ENCODE measurements around the gene MPRIP. TPM values are rescaled to one million over a fixed set of nuclear protein-coding genes. Genes with fewer than 3 reads are reported as not detected.
A peak's percentile ranks its signal among the peaks of the same experiment; 100 is the strongest.
"Not testable (repeated sequence)": the region's sequence is repeated elsewhere in the genome, so short reads cannot be mapped to it uniquely, and the experiment has no call there.

MPRIP gene
- total RNA-seq, 1 donor from 2014 or later: 86.3 TPM

DNA sequence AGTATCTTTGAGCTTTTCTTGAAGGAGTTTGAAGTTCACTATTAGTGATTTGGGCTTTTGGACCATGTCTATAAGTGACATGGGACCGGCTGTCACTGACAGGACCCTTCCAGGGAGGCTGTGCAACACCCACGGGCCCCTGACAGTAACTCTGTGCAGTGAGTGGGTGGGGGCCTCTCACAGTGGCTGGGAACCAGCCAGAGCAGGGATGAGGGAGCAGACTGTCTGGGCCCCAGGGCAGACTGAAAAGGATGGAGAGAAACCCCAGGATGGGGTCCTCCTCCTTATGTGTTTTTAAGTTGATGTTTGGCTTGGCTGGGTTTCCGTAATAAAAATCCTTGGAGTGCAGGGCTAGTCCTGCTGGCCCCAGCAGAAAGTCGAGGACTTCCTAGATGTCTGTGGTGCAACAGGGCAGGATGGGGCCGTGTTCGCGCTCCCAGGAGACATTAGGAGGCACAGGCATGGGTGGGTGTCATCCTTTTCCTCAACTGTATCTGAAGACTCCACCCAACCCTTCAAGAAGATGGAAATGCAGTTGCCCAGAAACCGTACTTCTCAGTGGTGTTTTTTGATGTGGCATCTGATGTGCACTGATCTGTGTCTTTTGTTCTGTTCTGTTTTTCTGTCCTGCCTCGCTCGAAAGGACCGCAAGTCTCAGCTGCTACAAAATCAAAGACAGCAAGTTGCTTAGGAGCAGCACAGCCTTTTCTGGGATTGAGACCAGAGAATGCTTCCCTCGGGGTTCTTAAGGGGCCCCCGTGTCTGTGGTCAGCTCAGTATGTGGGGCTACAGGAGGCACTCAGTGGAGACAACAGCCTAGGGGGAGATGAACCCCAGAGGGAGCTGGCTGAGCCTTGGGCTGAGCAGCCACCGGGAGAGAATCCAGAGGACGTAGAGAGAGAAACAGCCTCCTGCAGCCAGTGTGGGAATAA lies 139.7 kb downstream of the MPRIP start:
- no peak for DNase-seq (ENCODE audit: low read depth in 2 of 2)

DNA sequence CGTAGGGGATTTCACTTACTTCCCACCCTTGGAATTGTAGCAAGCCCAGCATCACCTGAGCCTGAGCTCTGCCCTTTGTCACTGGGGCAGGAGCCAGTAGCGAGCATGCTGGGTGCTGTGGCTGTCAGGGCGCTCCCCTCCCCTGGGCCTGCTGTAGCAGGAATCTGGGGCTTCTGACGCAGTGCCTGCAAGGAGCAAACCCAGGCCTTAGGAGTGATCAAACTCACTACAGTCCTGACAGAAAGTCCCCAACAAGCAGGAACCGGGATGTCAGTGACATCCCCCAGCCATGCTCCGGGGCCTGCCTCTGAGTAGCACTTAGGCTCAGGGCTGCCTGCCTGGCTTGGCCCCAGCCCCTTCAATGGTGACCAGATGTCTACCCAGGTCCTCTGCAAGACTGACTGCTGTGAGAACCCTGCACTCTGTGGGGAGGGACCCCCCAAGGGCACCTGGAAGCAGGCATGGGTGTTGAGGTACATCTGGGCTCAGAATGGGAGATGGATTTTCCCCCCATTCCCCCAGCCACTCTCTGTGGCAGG lies 140.4 kb downstream of the MPRIP start:
- no peak for DNase-seq (ENCODE audit: low read depth in 2 of 2)

DNA sequence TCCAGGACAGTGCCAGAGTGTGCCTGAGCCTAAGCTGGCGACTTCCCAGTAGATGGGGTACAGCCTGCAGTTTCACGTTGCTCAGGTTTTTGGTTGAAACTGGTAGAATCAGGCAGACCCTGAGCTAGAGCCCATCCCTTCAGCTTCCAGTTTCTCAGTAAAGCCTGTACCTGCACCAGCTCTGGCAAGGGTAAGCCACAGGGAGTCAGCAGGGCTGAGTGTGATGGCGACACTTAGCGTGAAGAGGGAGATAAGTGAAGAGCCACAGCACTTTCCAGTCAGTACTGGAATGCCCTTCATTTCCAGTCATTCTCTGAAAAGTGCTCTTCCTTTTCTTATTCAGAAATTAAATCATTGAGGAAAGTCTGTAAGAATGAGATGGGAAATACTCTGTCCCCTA lies 141.5 kb downstream of the MPRIP start:
- no peak for DNase-seq (ENCODE audit: low read depth in 2 of 2)

DNA sequence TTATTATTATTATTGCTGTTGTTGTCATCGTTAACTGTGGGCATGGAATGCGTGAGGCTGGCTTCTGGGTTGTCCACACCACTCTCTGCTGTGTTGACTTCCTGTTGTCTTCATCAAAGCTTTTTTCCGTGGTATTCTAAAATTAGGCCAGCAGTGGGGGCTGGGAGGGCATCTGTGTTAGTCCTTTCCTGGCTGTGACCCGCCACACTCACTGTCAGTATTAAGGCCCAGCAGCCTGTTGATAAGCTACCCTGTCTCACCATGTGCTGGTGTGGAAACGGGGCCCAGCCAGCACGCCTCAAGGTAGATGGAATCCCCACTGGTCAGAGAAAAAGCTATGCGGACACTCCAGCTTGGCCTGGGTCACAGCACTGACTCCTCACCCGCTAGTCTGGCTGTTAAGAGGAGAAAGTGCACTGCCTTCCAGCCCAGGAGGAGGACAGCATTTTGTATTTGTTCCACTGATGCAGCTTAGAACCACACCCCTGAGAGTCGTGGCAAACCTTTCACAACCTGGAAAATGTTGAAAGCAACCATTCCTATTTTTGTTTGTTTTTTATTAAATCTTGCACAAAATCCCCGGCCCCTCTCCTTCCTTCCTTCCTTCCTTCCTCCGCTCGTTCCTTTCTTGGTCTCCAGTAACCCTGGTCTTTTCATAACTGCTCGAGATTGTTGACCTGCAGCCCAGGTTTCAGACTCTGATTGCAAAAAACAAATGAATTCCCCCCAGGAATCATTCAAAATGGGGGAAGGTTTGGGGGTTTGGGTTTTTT lies 142.9 kb downstream of the MPRIP start:
- peak in 1 of 2 donors; percentile 23 for DNase-seq (ENCODE audit: low read depth in 2 of 2)

DNA sequence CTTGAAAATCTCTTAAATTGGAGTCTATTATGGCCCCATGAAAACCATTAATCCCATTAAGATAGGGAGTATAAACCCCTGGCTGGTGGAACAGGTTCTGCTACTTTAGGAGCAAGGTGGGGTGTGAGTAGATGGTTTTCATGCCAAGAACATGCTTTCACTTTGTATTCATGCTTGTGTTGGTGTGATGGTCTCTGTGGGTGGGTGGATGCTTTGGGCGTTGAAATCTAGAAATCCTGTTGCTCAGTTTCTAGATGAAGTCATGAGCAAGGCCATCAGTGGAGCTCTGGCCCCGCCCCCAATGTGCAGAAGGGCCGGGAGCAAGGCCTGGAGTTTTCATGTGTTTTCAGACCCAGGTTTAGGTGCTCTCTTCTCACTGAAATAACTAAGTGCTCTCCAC lies 143.8 kb downstream of the MPRIP start:
- no peak for DNase-seq (ENCODE audit: low read depth in 2 of 2)

DNA sequence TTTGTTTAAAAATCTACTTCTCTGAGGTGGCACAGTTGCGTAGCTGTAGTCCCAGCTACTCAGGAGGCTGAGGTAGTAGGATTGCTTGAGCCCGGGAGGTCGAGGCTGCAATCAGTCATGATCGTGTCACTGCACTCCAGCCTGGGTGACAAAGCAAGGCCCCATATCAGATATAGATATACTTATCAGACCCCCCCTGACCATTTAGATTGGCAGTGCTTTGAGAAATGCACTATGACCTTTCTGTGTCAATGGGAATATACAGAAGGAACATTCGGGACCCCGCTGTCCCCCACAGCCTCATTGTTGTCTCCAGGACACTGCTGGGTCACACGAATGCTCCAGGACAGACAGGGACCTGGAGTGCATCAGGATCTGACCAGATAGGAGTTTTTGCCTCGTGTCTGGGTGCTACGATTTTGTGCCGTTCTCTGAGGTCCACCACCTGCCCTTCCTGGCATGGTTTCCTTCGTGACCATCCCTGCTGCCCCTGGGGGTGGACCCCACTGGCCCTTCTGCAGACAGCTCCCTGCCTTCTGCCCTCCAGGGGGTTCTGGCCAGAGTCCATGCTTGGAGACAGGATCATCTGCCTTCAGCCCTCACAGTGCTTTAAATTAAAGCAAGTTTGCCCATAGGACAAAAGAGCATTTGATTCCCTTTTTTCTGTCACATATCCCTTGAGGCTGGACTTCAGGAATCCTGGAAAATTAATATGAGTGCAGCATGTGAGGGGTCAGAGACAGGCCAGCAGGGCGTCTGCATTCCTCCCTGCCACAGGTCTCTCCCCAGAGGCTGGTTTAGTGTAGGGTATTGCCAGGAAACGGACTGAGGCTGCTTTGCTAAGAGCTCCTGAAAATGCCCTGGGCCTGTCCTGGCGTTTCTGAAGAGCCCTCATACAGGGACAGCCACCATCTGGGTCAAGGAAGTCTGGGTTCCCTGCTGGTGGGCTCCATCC lies 144.6 kb downstream of the MPRIP start:
- DNase-seq (ENCODE audit: low read depth in 2 of 2): no peak

DNA sequence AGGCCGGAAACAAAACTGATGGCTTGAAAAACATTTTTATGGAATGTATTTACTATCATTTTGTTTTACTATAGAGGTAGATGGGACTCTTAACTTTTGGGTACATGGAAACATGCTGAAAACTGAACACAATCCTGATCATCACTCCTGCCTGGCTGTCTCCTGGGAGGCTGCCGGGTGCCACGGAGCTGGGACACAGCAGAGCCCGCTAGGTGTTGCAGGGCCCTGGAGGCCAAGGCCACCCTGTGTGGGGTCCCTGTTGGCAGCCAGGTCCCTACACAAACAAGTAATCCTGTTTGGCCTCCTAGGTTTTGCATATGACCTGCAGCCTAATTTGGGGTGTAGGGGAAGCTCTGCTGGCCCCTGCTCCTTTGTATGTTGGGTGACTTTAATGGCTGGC lies 146.3 kb downstream of the MPRIP start:
- no peak for DNase-seq (ENCODE audit: low read depth in 2 of 2)

DNA sequence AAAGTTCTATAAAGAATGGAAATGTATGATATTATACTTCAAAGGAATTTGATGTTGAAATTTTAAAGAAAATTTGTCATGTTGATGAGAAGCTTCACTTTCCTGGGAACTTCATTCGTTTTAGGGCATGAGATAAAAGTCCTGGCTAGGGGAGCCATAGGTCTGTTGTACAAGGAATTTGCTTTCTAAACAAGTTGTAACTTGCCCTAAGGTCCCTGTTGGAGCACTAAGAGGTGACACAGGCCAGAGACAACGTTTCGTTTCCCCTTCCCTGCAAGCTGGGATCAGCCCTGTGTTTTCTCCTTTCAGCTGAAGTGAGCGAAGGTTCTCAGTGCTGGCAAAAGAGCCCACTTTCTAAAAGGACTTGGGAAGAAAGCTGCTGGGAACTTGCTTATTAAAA lies 147.3 kb downstream of the MPRIP start:
- no peak for DNase-seq (ENCODE audit: low read depth in 2 of 2)

DNA sequence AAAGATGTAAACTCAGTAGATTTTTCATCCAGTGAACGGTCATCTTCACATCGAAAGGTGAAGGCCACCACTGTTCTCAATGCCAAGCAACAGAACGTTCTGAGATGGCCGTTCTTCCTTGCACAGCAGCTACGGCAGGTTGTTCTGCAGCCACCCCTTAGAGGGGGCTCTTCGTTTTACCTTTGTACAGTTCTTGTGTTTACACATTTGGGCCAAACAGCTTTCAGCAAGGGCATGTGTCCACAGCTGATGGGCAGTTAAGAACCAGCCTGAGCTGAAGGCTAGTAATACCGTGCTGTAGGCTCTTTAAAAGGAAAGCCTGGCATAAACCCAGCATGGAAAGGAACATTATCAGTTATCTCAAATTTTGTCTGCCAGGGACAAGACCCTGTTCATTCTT lies 147.9 kb downstream of the MPRIP start:
- DNase-seq (ENCODE audit: low read depth in 2 of 2): no peak

DNA sequence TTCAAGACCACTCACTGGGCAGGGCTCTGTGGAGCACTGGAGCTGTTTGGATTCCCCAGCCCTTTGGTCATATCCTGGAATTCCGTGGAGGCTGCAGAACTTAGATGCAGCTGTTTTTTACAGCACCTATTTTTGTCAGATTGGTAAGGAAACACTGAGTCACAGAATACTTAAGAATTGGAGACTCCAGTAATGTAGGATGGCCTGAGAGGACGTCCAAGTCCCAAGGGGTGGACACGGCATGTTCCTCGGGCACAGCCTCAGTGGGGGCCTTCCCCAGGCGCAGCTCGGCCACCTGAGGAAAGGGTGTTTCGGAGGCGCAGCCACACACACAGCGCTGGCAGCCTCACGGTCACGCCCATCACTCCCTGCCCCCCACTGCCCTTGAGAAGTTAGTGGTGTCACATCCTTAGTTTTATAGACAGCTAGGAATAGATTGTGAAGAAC lies 149.1 kb downstream of the MPRIP start:
- DNase-seq (ENCODE audit: low read depth in 2 of 2): peak in 1 of 2 donors; percentile 87

DNA sequence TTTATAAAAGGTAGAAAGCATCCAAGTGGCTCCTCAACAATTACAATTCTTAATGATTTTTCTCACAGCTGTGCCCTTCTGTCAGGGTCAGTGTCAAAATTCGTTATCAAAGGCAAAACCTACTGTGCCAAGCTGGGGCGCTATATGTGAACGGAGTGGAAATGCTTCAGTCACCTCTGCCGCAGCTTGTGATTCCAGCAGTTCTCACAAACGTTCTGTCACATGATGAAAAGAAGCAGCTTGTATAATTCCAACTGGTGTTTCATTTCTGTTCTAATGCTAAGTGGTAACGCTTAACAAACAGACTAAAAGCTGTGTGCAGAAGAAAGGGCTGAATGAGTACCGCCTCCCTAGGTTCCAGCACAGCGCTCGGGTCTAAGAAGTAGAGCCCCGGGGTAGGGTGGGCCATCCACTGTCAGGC lies 149.7 kb downstream of the MPRIP start:
- DNase-seq (ENCODE audit: low read depth in 2 of 2): no peak

DNA sequence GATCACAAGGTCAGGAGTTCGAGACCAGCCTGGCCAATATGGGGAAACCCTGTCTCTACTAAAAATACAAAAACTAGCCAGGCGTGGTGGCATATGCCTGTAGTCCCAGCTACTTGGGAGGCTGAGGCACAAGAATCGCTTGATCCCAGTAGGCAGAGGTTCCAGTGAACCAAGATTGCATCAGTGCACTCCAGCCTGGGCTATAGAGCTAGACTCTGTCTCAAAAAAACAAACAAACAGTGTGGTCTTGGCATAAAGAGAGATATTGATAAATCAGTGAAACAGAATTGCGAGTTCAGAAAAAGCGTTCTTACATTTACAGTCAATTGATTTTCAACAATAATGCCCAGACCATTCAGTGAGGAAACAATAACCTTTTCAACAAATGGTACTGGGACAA lies 153.2 kb downstream of the MPRIP start:
- DNase-seq (ENCODE audit: low read depth in 2 of 2): not testable (repeated sequence)

DNA sequence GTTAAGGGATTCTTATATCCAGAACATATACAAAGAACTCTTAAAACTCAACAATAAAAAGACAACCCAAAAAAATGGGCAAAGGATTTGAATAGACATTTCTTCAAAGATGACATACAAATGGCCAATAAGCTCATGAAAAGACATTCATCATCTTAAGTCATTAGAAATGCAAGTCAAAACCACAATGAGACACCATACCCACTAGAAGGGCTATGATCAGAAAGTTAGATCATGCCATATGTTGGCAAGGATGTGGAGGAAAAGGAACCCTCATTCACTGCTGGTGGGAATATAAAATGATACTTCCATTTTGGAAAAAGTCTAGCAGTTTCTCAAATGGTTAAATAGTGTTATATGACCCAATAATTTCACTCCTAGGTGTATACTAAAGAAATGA lies 154.5 kb downstream of the MPRIP start:
- DNase-seq (ENCODE audit: low read depth in 2 of 2): no peak

DNA sequence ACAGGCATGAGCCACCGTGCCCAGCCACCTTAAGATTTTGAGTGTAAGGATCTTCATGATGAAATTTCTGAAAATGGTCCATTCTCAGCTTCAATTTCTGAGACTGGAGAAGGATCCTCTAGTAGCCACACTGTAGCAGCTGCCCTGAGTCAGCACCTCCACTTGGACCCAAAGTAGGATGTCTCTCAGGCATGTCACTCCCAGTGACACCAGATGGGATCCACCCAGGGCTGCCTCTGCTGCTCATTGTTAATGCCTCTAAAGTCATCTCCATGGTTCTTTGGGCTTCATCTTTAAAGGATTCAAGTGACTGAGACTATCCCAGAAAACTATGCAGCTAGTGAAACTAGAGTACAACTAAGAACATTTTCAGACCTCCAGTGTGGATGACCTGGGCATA lies 156.0 kb downstream of the MPRIP start:
- no peak for DNase-seq (ENCODE audit: low read depth in 2 of 2)

DNA sequence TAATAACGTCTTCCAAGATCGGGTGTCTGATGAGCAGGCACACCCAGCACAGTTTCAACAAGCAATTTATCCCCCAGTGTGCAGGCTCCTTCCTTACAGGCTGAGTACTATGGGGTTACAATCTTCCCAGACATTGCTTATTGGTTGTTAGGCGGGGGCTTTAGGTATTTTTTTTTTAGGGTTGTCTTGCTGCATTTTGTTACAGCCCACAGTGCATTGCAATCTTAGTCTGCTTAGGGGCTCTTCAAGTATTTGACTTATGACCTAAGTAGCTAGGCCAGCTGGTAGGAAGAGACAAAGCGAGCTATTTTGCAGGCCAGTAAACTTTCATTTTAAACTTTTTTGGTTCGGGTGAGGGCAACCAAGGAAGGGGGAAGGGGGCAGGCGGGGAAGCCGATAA lies 158.1 kb downstream of the MPRIP start:
- DNase-seq (ENCODE audit: low read depth in 2 of 2): no peak

DNA sequence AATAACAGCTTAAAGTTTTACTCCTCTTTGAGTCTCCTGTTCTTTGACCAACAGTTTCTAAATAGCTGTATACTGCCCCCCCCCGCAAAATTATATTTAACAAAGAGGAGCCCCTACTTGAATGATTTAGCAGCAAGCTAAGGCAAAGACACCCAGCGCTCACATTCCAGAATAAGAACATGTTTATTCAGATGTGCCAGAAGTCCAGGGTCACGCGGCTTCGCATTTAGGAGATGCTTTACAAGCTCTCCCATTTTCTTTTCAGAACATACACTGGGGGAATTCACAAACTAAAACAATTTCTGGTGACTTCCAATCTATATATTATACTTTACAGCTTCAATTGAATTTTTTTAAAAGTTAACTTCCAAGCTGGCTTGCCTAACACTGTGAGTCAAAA lies 158.6 kb downstream of the MPRIP start:
- DNase-seq (ENCODE audit: low read depth in 2 of 2): no peak

DNA sequence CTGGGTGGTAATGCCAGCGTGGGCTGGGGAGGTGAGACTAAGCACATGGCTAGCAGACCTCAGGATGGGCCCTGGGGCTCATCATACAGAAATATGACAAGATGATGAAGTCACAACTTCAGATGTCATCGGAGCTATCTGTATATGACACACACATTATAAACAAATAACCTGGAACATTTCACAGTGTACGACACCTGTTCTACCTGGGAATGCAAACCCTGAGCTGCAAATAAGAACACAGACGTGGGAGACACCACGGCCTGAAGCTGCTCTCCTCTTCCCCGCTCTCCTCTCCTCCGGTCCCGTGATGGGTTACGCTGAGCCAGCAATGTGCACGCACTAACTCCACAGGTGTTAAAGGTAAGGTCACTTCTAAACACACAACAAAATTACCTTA lies 159.0 kb downstream of the MPRIP start:
- no peak for DNase-seq (ENCODE audit: low read depth in 2 of 2)

DNA sequence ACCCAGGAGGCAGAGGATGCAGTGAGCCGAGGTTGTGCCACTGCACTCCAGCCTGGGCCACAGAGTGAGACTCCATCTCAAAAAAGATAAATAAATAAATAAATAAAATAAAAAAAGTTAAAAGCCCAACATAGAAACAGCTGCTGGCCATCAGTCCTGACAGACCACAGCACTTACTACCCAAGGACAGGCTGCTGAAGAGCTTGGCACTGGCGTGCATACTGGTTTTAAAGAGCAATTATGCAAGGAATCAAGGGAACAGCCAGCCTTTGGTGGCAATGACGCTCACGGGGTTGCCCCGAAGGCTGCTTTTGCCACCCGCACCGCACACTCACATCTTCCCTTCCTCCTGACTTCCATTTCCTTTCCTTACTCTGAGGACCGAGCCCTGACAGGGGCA lies 159.7 kb downstream of the MPRIP start:
- no peak for DNase-seq (ENCODE audit: low read depth in 2 of 2)

DNA sequence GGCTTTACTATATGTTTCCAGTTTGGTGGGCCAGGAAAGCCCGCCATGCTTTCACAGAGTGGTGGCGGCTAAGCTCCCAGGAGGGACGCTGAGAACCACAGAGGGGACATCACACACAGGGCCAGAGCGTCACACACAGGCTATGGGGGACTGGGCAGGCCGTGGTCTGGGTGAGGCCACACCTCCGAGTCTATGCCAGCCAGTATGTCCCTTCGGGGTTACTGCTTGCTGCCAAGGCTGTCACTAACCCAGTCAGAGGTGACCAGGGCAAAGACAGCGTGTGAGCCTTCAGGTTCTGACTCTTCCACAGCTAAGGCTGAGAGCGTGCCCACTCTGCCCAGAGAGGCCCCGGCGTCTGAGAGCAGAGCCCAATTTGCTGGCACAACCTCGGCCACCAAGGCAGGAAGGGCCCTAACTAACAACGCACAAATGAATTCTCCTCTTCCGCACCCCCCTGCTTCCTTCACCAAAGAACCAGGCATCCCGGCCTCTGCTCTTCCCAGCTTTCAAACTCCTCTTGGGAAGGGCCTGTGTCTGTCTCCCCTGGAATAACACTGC lies 161.0 kb downstream of the MPRIP start:
- no peak for DNase-seq (ENCODE audit: low read depth in 2 of 2)

DNA sequence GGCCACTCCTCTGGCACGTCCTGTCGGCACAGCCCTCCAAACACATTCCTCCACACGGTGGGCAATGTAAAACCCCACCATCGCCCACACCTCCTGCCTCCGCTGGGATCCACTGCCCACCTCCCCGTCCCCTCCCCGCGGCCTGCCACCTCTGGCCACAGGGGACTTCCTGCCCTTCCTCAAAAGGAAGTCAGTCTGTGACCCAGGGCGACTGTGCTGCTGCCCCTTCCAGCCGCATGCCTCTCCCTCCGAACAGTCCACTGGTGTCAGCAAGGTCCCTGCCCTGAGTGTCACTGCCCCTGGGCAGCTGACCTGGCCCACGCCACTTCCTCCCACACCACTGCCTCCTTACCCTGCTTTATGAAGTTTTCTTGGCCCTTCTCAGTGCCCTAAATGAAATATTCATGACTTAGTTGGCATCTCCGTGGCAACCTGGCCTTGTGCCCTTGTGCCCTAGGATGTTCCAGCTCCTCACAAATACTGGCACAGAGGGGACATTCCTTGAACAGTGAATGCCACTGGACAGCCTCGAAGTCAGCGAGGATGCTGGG lies 161.9 kb downstream of the MPRIP start:
- DNase-seq (ENCODE audit: low read depth in 2 of 2): no peak

Measured in dermis microvascular lymphatic vessel endothelial cell (primary cell).